H1 (cell line): ENCODE measurements around the gene RPGRIP1. TPM values are rescaled to one million over a fixed set of nuclear protein-coding genes. Genes with fewer than 3 reads are reported as not detected.

Source experiments
- CTCF ChIA-PET: fragments of 300-600 bp; sonication (Branson Sonifier 250); formaldehyde crosslinking; loops from one replicate; lab custom pipeline; 2021; ENCODE audit not compliant: partially characterized antibody; lab: Charles Lee
- POLR2A ChIA-PET: fragments of 300-600 bp; sonication (Branson Sonifier 250); formaldehyde crosslinking; loops from one replicate; lab custom pipeline; 2021; ENCODE audit warnings: inconsistent platforms; ENCODE audit not compliant: partially characterized antibody; lab: Charles Lee
- DNase-seq, 2 experiments: peaks; one replicate each; pipeline versions ENCODE4 v3.0.0 to v3.0.0-alpha.2; 2010 to 2022; ENCODE audit warnings: low spot score in 2 of 2, low read depth in 1 of 2, mixed read lengths in 1 of 2
- FAIRE-seq: peaks from 2 replicates; lab custom pipeline; 2011; peaks lifted over from hg19 to GRCh38; lab: Jason Lieb, UNC
- H2AFZ ChIP-seq: 2 replicates; pipeline ENCODE4 v1.8.1; 2012; ENCODE audit warnings: low read length, inconsistent platforms
- H2AK5ac ChIP-seq: 2 replicates; pipeline ENCODE4 v1.6.1; 2013; ENCODE audit warnings: low read depth, low read length
- H2BK120ac ChIP-seq: replicated peaks from 2 replicates; pipeline ENCODE3; 2013; ENCODE audit warnings: low read depth, low read length, inconsistent platforms
- H2BK12ac ChIP-seq: 2 replicates; pipeline ENCODE4 v1.6.1; 2013; ENCODE audit warnings: low read depth, low read length
- H2BK15ac ChIP-seq: 2 replicates; pipeline ENCODE4 v1.6.1; 2013; ENCODE audit warnings: low read length
- H2BK20ac ChIP-seq: 2 replicates; pipeline ENCODE4 v1.6.1; 2013; ENCODE audit warnings: low read length
- H2BK5ac ChIP-seq: 2 replicates; pipeline ENCODE4 v1.6.1; 2013; ENCODE audit warnings: low read depth, low read length
- H3K14ac ChIP-seq: 2 replicates; pipeline ENCODE4 v1.6.1; 2013; ENCODE audit warnings: inconsistent platforms; ENCODE audit not compliant: insufficient read length
- H3K18ac ChIP-seq: 2 replicates; pipeline ENCODE4 v1.6.1; 2013; ENCODE audit warnings: low read length; ENCODE audit errors: extremely low read depth
- H3K23ac ChIP-seq: 2 replicates; pipeline ENCODE4 v1.6.1; 2013; ENCODE audit warnings: inconsistent platforms; ENCODE audit not compliant: insufficient read length
- H3K23me2 ChIP-seq: 2 replicates; pipeline ENCODE4 v1.6.1; 2013; ENCODE audit warnings: low read depth, low read length
- H3K27ac ChIP-seq: 2 replicates; pipeline ENCODE4 v1.6.1; 2011; ENCODE audit warnings: low read depth, low read length, inconsistent platforms
- H3K27me3 ChIP-seq, 4 experiments: replicated peaks in 1 of 4; 1 replicate in 1 of 4; 2 replicates in 3 of 4; pipeline versions ENCODE4 v1.6.1 to v1.8.1; 2011 to 2013; ENCODE audit warnings: low read length in 3 of 4, mild to moderate bottlenecking in 3 of 4, inconsistent platforms in 2 of 4, mixed read lengths in 2 of 4, moderate library complexity in 1 of 4; ENCODE audit not compliant: control insufficient read depth in 3 of 4, insufficient read depth in 3 of 4; ENCODE audit errors: extremely low read depth in 1 of 4
- H3K36me3 ChIP-seq, 4 experiments: 2 replicates each; pipeline versions ENCODE4 v1.6.1 to v1.8.1; 2011 to 2013; ENCODE audit warnings: mild to moderate bottlenecking in 4 of 4, low read length in 3 of 4, moderate library complexity in 2 of 4, control low read depth in 1 of 4, inconsistent platforms in 1 of 4; ENCODE audit not compliant: insufficient read depth in 4 of 4, control insufficient read depth in 2 of 4
- H3K4ac ChIP-seq: replicated peaks from 2 replicates; pipeline ENCODE3; 2013; ENCODE audit warnings: low read length, low read depth, mixed read lengths, inconsistent platforms; ENCODE audit not compliant: insufficient read length
- H3K4me1 ChIP-seq, 4 experiments: replicated peaks in 1 of 4; 1 replicate in 1 of 4; 2 replicates in 3 of 4; pipeline versions ENCODE4 v1.6.1 to v1.8.1; 2011 to 2013; ENCODE audit warnings: low read length in 3 of 4, inconsistent platforms in 2 of 4, mixed read lengths in 1 of 4; ENCODE audit not compliant: insufficient read depth in 4 of 4, control insufficient read depth in 3 of 4
- H3K4me2 ChIP-seq, 2 experiments: 2 replicates each; pipeline versions ENCODE4 v1.6.1 to v1.8.1; 2011 to 2013; ENCODE audit warnings: low read depth in 2 of 2, low read length in 2 of 2, control low read depth in 1 of 2, inconsistent platforms in 1 of 2, mild to moderate bottlenecking in 1 of 2; ENCODE audit not compliant: insufficient read depth in 1 of 2
- H3K4me3 ChIP-seq, 4 experiments: fragments of 200-600, 300-600 bp in 1 of 4; sonication (generic), shearing (Covaris generic), sonication (Bioruptor Twin) in 1 of 4; 2 replicates each; pipeline versions ENCODE4 v1.5.1 to v1.8.1; 2011 to 2016; ENCODE audit warnings: low read length in 4 of 4, low read depth in 3 of 4, control low read depth in 2 of 4, inconsistent platforms in 2 of 4, mild to moderate bottlenecking in 2 of 4, mixed read lengths in 1 of 4, moderate library complexity in 1 of 4; ENCODE audit not compliant: insufficient read depth in 2 of 4; ENCODE audit errors: extremely low read depth in 1 of 4
- H3K56ac ChIP-seq: replicated peaks from 2 replicates; pipeline ENCODE3; 2013; ENCODE audit warnings: low read depth, mild to moderate bottlenecking, mixed read lengths, low read length, inconsistent platforms; ENCODE audit not compliant: insufficient read length
- H3K79me1 ChIP-seq: 2 replicates; pipeline ENCODE4 v1.6.1; 2013; ENCODE audit warnings: low read depth, low read length, control low read depth
- H3K79me2 ChIP-seq, 2 experiments: 2 replicates each; pipeline versions ENCODE4 v1.6.1 to v1.8.1; 2012 to 2013; ENCODE audit warnings: low read length in 2 of 2, mild to moderate bottlenecking in 2 of 2, inconsistent platforms in 1 of 2; ENCODE audit not compliant: insufficient read depth in 2 of 2, control insufficient read depth in 1 of 2
- H3K9ac ChIP-seq, 4 experiments: replicated peaks in 1 of 4; 1 replicate in 1 of 4; 2 replicates in 3 of 4; pipeline versions ENCODE4 v1.6.1 to v1.8.1; 2011 to 2013; ENCODE audit warnings: low read depth in 3 of 4, low read length in 3 of 4, control low read depth in 2 of 4, mild to moderate bottlenecking in 2 of 4, moderate library complexity in 2 of 4, inconsistent platforms in 1 of 4; ENCODE audit errors: extremely low read depth in 1 of 4
- H3K9me3 ChIP-seq, 2 experiments: 2 replicates each; pipeline versions ENCODE4 v1.6.1 to v1.8.1; 2012 to 2013; ENCODE audit warnings: mild to moderate bottlenecking in 2 of 2, moderate library complexity in 2 of 2, control low read depth in 1 of 2, inconsistent platforms in 1 of 2, low read depth in 1 of 2, low read length in 1 of 2, mixed read lengths in 1 of 2; ENCODE audit not compliant: insufficient read depth in 2 of 2
- H4K20me1 ChIP-seq, 2 experiments: replicated peaks in 1 of 2; 2 replicates each; pipeline versions ENCODE3 to v1.8.1; 2011 to 2013; ENCODE audit warnings: inconsistent platforms in 2 of 2, low read length in 2 of 2, mild to moderate bottlenecking in 1 of 2; ENCODE audit not compliant: insufficient read depth in 2 of 2, control insufficient read depth in 1 of 2
- H4K5ac ChIP-seq: 2 replicates; pipeline ENCODE4 v1.6.1; 2013; ENCODE audit warnings: low read length, low read depth, mixed read lengths, inconsistent platforms; ENCODE audit not compliant: insufficient read length
- H4K8ac ChIP-seq: 2 replicates; pipeline ENCODE4 v1.8.0; 2013; ENCODE audit warnings: mild to moderate bottlenecking, moderate library complexity, low read length, inconsistent platforms; ENCODE audit not compliant: insufficient read depth; ENCODE audit errors: extremely low read depth
- H4K91ac ChIP-seq: replicated peaks from 2 replicates; pipeline ENCODE3; 2013; ENCODE audit warnings: low read length, mixed read lengths, inconsistent platforms; ENCODE audit not compliant: insufficient read length
- CEBPB ChIP-seq: IDR thresholded peaks from 2 replicates; pipeline ENCODE4 v1.6.1; 2012; ENCODE audit warnings: low read depth, low read length
- CHD1 ChIP-seq: IDR thresholded peaks from 2 replicates; pipeline ENCODE4 v1.6.1; 2012; ENCODE audit warnings: low read depth, low read length, improper control_type of control experiment
- CTBP2 ChIP-seq: IDR thresholded peaks from 2 replicates; pipeline ENCODE4 v1.7.0; 2011; ENCODE audit warnings: borderline replicate concordance, mild to moderate bottlenecking, moderate library complexity, mixed read lengths, low read length; ENCODE audit not compliant: insufficient read depth, insufficient read length
- GTF2F1 ChIP-seq: IDR thresholded peaks from 2 replicates; pipeline ENCODE4 v1.6.1; 2012; ENCODE audit warnings: low read depth, low read length, improper control_type of control experiment, borderline replicate concordance
- KDM1A ChIP-seq: fragments of 200-600, 300-600 bp; sonication (generic); IDR thresholded peaks from 2 replicates; pipeline ENCODE4 v1.7.1; 2016; ENCODE audit warnings: mild to moderate bottlenecking, low read length, borderline replicate concordance
- TAF1 ChIP-seq: IDR thresholded peaks from 2 replicates; pipeline ENCODE4 v1.6.1; 2011; ENCODE audit warnings: mild to moderate bottlenecking, low read depth, low read length
- TAF7 ChIP-seq: optimal IDR thresholded peaks from 2 replicates; pipeline ENCODE3; 2011; ENCODE audit warnings: low read depth, mild to moderate bottlenecking, inconsistent platforms, low read length, moderate library complexity, borderline replicate concordance
- TEAD4 ChIP-seq: IDR thresholded peaks from 2 replicates; pipeline ENCODE4 v1.6.1; 2012; ENCODE audit warnings: low read depth, low read length, inconsistent platforms, mixed read lengths
- WGBS, 2 experiments: shearing (Covaris generic) in 1 of 2; methylation state at CpG; one replicate each; pipeline versions ENCODE4 v1.1.6 to v1.1.7; 2013 to 2015; ENCODE audit warnings: low lambda C conversion rate in 2 of 2, mixed read lengths in 2 of 2, inconsistent platforms in 1 of 2, low coverage in 1 of 2, missing lambda C conversion rate in 1 of 2; ENCODE audit not compliant: insufficient replicate concordance in 2 of 2, insufficient coverage in 1 of 2, insufficient read length in 1 of 2; ENCODE audit errors: extremely low coverage in 1 of 2, missing lambda C conversion rate in 1 of 2; 5-methylcytosine and 5-hydroxymethylcytosine counted together
- polyA plus RNA-seq, 7 experiments: library from polyadenylated mRNA; depleted of rRNA in 3 of 7; stranded (reverse) in 5 of 7; unstranded in 2 of 7; fragments of >200 nt in 5 of 7; fragments of 200-250 nt in 2 of 7; gene quantifications; 1 replicate in 5 of 7; 2 replicates in 1 of 7; 4 replicates in 1 of 7; pipeline versions ENCODE4 v1.2.1 to v1.2.3, GENCODE V29; 2011 to 2013; ENCODE audit warnings: missing spikeins in 2 of 7, mixed read lengths in 2 of 7
- total RNA-seq: library from RNA; stranded (reverse); fragmentation: NEBNext Ultra II Directional; extraction: Animal tissue kit (Norgen Biotek cat#: 25700); gene quantifications from 2 replicates; pipeline ENCODE4 v1.2.1, GENCODE V29; 2021
- TF ChIP-seq, protein P1 (sequence below), 3 experiments: IDR thresholded peaks; 1 replicate in 2 of 3; 2 replicates in 1 of 3; pipeline versions ENCODE4 v1.5.1 to v1.6.1; 2011; ENCODE audit warnings: low read length in 3 of 3, mild to moderate bottlenecking in 3 of 3, inconsistent platforms in 2 of 3, low read depth in 1 of 3, moderate library complexity in 1 of 3; ENCODE audit not compliant: insufficient read depth in 1 of 3; ENCODE audit errors: control extremely low read depth in 1 of 3

RPGRIP1 gene
- total and polyA plus RNA-seq, 2 of the 8 experiments (the other 6 are each of a cell fraction or from before 2014, with no cell fraction given), result 0.36 to 0.65 TPM

DNA sequence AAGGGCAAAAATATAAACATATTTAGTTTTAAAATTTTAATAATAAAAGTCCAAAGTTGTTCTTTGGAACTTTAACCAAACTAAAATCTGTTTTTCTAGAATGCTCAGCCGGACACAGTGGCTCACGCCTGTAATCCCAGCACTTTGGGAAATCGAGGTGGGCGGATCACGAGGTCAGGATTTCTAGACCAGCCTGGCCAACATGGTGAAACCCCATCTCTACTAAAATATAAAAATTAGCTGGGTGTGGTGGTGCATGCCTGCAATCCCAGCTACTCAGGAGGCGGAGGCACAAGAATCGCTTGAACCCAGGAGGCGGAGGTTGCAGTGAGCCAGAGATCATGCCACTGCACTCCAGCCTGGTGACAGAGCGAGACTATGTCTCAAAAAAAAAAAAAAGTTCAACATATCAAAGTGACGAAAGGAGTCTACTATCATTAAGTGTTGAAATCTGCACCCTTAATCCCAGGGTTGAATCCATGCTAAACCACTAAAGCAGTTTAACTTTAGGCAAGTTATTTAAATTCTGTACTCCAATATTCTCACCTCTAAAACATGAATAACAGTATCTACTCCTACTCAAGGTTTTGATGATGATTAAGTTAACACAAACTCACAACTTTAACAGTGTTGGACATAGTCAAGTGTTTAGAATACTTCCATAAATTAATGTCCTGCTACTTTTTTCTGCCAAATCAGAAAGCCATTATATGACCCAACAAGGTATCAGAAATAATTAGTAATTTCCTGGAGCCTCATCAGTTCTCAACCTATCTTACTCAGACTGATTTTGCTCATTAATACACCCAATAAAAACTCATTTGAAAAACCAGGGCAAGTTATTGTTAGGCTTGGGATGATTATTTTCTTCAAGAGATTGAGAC, 21.6 kb upstream of the RPGRIP1 start:
- peak overlapping the region; percentile 25 to 48; a peak in 1 of 4 replicates for H3K4me2 ChIP-seq
- no peak overlapping the region for H4K91ac ChIP-seq
- no peak overlapping the region; a peak in 1 of 7 replicates for H3K9ac ChIP-seq
- no peak overlapping the region for H2AK5ac ChIP-seq
- H3K27me3 ChIP-seq, result no peaks in the 10 kb centered on the region
- no peak overlapping the region for H2BK20ac ChIP-seq
- no peak for FAIRE-seq
- no peak overlapping the region for H2BK5ac ChIP-seq
- H3K79me1 ChIP-seq, result no peaks in the 10 kb centered on the region; the same call in 1 of the 2 replicates
- H3K4me3 ChIP-seq, result peak overlapping the region in 1 of 4 experiments; percentile 21; a peak in 1 of 8 replicates
- no peak overlapping the region for H2BK120ac ChIP-seq
- no peak overlapping the region for H4K8ac ChIP-seq
- no peaks in the 10 kb centered on the region for H3K9me3 ChIP-seq
- H3K23ac ChIP-seq, result no peak overlapping the region
- WGBS, 2 experiments, result 90% methylated on average over 10 of the region's 10 CpGs; no CpG with 5 or more reads in 1 of the 2 experiments
- H3K18ac ChIP-seq, result no peak overlapping the region
- H3K36me3 ChIP-seq, result peaks cover 12 to 93% (median 51%) of the 10 kb centered on the region in 4 experiments
- no peaks in the 10 kb centered on the region for H3K23me2 ChIP-seq
- H3K4ac ChIP-seq, result no peak overlapping the region
- H3K56ac ChIP-seq, result no peak overlapping the region
- no peak overlapping the region for H2BK12ac ChIP-seq
- H3K27ac ChIP-seq, result no peak overlapping the region
- no peak overlapping the region for H2BK15ac ChIP-seq
- ChIA-PET POLR2A (interaction anchor here (0.7 to 24.2 kb wide), 13 partner anchors 2 to 89 kb away, joined by 3 to 836 read pairs (median 15); no protein-coding TSS in a partner anchor), CTCF (interaction anchor here (0.6 kb wide), 1 partner anchor 208 kb away, joined by 3 read pairs; no protein-coding TSS in a partner anchor)
- H4K20me1 ChIP-seq, result peaks cover 36 to 74% of the 10 kb centered on the region in 2 experiments
- no peak overlapping the region for H3K14ac ChIP-seq
- H2AFZ ChIP-seq, result no peak overlapping the region
- H4K5ac ChIP-seq, result no peak overlapping the region
- H3K4me1 ChIP-seq, result peaks cover 2 to 5% (median 3%) of the 10 kb centered on the region in 4 experiments; a peak in 5 of 7 replicates
- H3K79me2 ChIP-seq, result peaks cover 71 to 99% of the 10 kb centered on the region in 2 experiments
- no peak for DNase-seq
- TF ChIP-seq, protein P1, sequence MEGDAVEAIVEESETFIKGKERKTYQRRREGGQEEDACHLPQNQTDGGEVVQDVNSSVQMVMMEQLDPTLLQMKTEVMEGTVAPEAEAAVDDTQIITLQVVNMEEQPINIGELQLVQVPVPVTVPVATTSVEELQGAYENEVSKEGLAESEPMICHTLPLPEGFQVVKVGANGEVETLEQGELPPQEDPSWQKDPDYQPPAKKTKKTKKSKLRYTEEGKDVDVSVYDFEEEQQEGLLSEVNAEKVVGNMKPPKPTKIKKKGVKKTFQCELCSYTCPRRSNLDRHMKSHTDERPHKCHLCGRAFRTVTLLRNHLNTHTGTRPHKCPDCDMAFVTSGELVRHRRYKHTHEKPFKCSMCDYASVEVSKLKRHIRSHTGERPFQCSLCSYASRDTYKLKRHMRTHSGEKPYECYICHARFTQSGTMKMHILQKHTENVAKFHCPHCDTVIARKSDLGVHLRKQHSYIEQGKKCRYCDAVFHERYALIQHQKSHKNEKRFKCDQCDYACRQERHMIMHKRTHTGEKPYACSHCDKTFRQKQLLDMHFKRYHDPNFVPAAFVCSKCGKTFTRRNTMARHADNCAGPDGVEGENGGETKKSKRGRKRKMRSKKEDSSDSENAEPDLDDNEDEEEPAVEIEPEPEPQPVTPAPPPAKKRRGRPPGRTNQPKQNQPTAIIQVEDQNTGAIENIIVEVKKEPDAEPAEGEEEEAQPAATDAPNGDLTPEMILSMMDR (IDR thresholded peaks at IDR 0.05; ENCODE audit: control extremely low read depth in 1 of 3, insufficient read depth in 1 of 3, low read depth in 1 of 3, low read length in 3 of 3), result no peak
- TF ChIP-seq CHD1, result no peak
- TF ChIP-seq GTF2F1, result no peak
- TF ChIP-seq TAF7, result no peak
- no peak for TF ChIP-seq TEAD4
- no peak for TF ChIP-seq KDM1A
- no peak for TF ChIP-seq CTBP2
- no peak for TF ChIP-seq CEBPB
- no peak for TF ChIP-seq TAF1
